Right lobe of liver (tissue), 6 donors: Measurements from ENCODE around the gene NRTN. TPM values are rescaled to one million over a fixed set of nuclear protein-coding genes. Genes with fewer than 3 reads are reported as not detected.
"Not testable (repeated sequence)": the region's sequence is repeated elsewhere in the genome, so short reads cannot be mapped to it uniquely, and the experiment has no call there.

ENCODE experiments used
- ATAC-seq, 4 donors: fragments of 200-7000 bp; cut with Tn5 transposase; one replicate each; pipeline ENCODE4 v1.9.1; 2020; ENCODE audit warnings: mild to moderate bottlenecking in 4 of 4, moderate library complexity in 4 of 4
- DNase-seq, 3 donors: peaks; one replicate each; pipeline ENCODE4 v3.0.0-alpha.2; 2020
- H3K27ac ChIP-seq, 3 donors: fragments of 200-600 bp; one replicate each; pipeline ENCODE4 v1.8.0; 2022
- H3K27me3 ChIP-seq, 2 donors: fragments of 200-600 bp; one replicate each; pipeline ENCODE4 v1.8.0; 2022
- H3K36me3 ChIP-seq, 4 donors: fragments of 200-600 bp; sonication (generic) in 1 of 4; one replicate each; pipeline versions ENCODE4 v1.5.1 to v1.8.0; 2017 to 2022; ENCODE audit warnings: control low read depth in 1 of 4
- H3K4me1 ChIP-seq, 4 donors: fragments of 200-600 bp; sonication (generic) in 1 of 4; one replicate each; pipeline versions ENCODE4 v1.5.1 to v1.8.0; 2017 to 2022; ENCODE audit warnings: control low read depth in 1 of 4
- H3K4me3 ChIP-seq, 3 donors: fragments of 200-600 bp; one replicate each; pipeline ENCODE4 v1.8.0; 2022
- H3K9me3 ChIP-seq, 4 donors: fragments of 200-600 bp; sonication (generic) in 1 of 4; one replicate each; pipeline versions ENCODE4 v1.5.1 to v1.8.0; 2017 to 2022; ENCODE audit warnings: control low read depth in 1 of 4
- CTCF ChIP-seq, 4 donors: fragments of 200-600 bp in 3 of 4; fragments of 450-650 bp in 1 of 4; IDR thresholded peaks; one replicate each; pipeline versions ENCODE4 v1.5.1 to v1.8.0; 2016 to 2022; ENCODE audit warnings: antibody characterized with exemption in 4 of 4, mild to moderate bottlenecking in 2 of 4
- POLR2A ChIP-seq: fragments of 450-650 bp; IDR thresholded peaks from one replicate; pipeline ENCODE4 v1.6.1; 2017; ENCODE audit warnings: antibody characterized with exemption, mild to moderate bottlenecking
- WGBS: methylation state at CpG from one replicate; pipeline ENCODE4 v1.1.6; 2018; ENCODE audit warnings: low coverage, low lambda C conversion rate; ENCODE audit not compliant: insufficient coverage; ENCODE audit errors: missing lambda C conversion rate; 5-methylcytosine and 5-hydroxymethylcytosine counted together
- intact Hi-C, 2 donors: fragments of 100-400 bp; cut with DNase I; formaldehyde crosslinking; loops; one replicate each; pipeline versions ENCODE4 v1.11.2 to v1.14.1; 2022
- total RNA-seq, 6 experiments: library from RNA; depleted of rRNA in 2 of 6; stranded (reverse); fragments of >200 nt in 2 of 6; fragmentation: NEBNext Ultra II Directional in 3 of 6; extraction: Animal tissue kit (Norgen Biotek cat#: 25700) in 3 of 6; gene quantifications; one replicate each; pipeline versions ENCODE4 v1.1.0 to v1.2.4, GENCODE V29; 2016 to 2023
- donor health status: DM: no; HTN: yes; CAD: no.
- donor health status: DM: no; HTN: no; CAD: no.
- donor health status: DM: no; HTN: no; CAD: no.
- donor health status: DM: no; HTN: yes; CAD: no.
- donor health status: DM: no; HTN: yes; CAD: no.

The NRTN gene
- total RNA-seq, 6 experiments from 2014 or later, result 4.7 to 11.6 (median 9.8) TPM

GRCh38 chr19:5844456-5845433 lies 39.9 kb downstream of the NRTN start:
- Histone ChIP-seq H3K36me3 (no peaks in the 10 kb centered on the region), H3K4me3 (no peak overlapping the region), H3K9me3 (no peaks in the 10 kb centered on the region), H3K27ac (no peak overlapping the region), H3K27me3 (no peaks in the 10 kb centered on the region), H3K4me1 (peaks cover 0 to 5% (median 0%) of the 10 kb centered on the region in 4 donors)
- intact Hi-C loops, result no loop called here
- no peak for DNase-seq
- ATAC-seq, result no peak
- WGBS, result 72% methylated on average over 6 of the region's 24 CpGs
- TF ChIP-seq CTCF (IDR thresholded peaks at IDR 0.05) (no peak), POLR2A (no peak)

- H3K9me3 ChIP-seq, H3K36me3 ChIP-seq, H3K4me1 ChIP-seq, H3K27me3 ChIP-seq, ATAC-seq, H3K27ac ChIP-seq, DNase-seq, H3K4me3 ChIP-seq, intact Hi-C loops: not testable (repeated sequence)
- WGBS, result 73% methylated on average over 9 of the region's 10 CpGs
These were observed 43.0 kb downstream of the NRTN start for GRCh38 chr19:5847846-5848245.

GRCh38 chr19:5848621-5849020 lies 43.8 kb downstream of the NRTN start:
- H3K36me3 ChIP-seq, H3K4me1 ChIP-seq, H3K27me3 ChIP-seq, H3K9me3 ChIP-seq, intact Hi-C loops, H3K4me3 ChIP-seq, DNase-seq, ATAC-seq, H3K27ac ChIP-seq: not testable (repeated sequence)
- WGBS, result 86% methylated on average over 5 of the region's 5 CpGs

GRCh38 chr19:5850189-5850588 lies 45.3 kb downstream of the NRTN start:
- Histone ChIP-seq H3K27ac (no peak overlapping the region), H3K9me3 (no peaks in the 10 kb centered on the region), H3K4me1 (peaks cover 0 to 5% (median 2%) of the 10 kb centered on the region in 4 donors), H3K36me3 (no peaks in the 10 kb centered on the region), H3K27me3 (no peaks in the 10 kb centered on the region), H3K4me3 (no peak overlapping the region)
- DNase-seq (no peak), ATAC-seq (no peak)
- intact Hi-C loops, result no loop called here
- WGBS, result 67% methylated on average over 5 of the region's 6 CpGs
- TF ChIP-seq CTCF (IDR thresholded peaks at IDR 0.05) (no peak), POLR2A (no peak)

- H3K36me3 ChIP-seq, result no peaks in the 10 kb centered on the region
- peak; percentile 69 to 78 (median 74) for ATAC-seq
- no peaks in the 10 kb centered on the region for H3K9me3 ChIP-seq
- peaks cover 0 to 5% (median 2%) of the 10 kb centered on the region in 4 donors for H3K4me1 ChIP-seq
- intact Hi-C loops, result no loop called here
- no peaks in the 10 kb centered on the region for H3K27me3 ChIP-seq
- DNase-seq, result peak in 1 of 3 donors; percentile 67
- H3K4me3 ChIP-seq, result no peak overlapping the region
- WGBS, result 10% methylated on average over 2 of the region's 5 CpGs
- TF ChIP-seq CTCF (IDR thresholded peaks at IDR 0.05) (no peak), POLR2A (no peak)
- no peak overlapping the region for H3K27ac ChIP-seq
These were observed 46.0 kb downstream of the NRTN start for GRCh38 chr19:5850743-5851293.
